IMR-90 (cell line): ENCODE results near the gene UBE3C. TPM values are rescaled to one million over a fixed set of nuclear protein-coding genes. Genes with fewer than 3 reads are reported as not detected.

Source experiments
- ATAC-seq: fragments of 200-7000 bp; cut with Tn5 transposase; 2 replicates; pipeline ENCODE4 v1.9.1; 2020; ENCODE audit warnings: low read depth, mild to moderate bottlenecking, moderate library complexity
- BruUV-seq: library from RNA; stranded (reverse); fragments of 400-500 nt; replicated peaks from 2 replicates; lab custom pipeline; 2021; lab: Mats Ljungman, UMichigan
- CTCF ChIA-PET: fragments of 300-600 bp; formaldehyde crosslinking; extraction: SDS; loops from one replicate; lab custom pipeline; 2021; ENCODE audit warnings: antibody characterized with exemption; lab: Yijun Ruan, JAX
- POLR2A ChIA-PET: fragments of 300-600 bp; sonication (Branson Sonifier 250); formaldehyde crosslinking; loops from one replicate; lab custom pipeline; 2022; ENCODE audit warnings: antibody characterized with exemption; ENCODE audit not compliant: unreplicated experiment; lab: Charles Lee
- DNase-seq: peaks from one replicate; pipeline ENCODE4 v3.0.0; 2013
- H2AFZ ChIP-seq: replicated peaks from 2 replicates; pipeline ENCODE3; 2013; ENCODE audit warnings: low read length, mild to moderate bottlenecking; ENCODE audit not compliant: poor library complexity
- H2AK5ac ChIP-seq: 2 replicates; pipeline ENCODE4 v1.6.1; 2013; ENCODE audit warnings: low read depth, low read length, inconsistent platforms
- H2AK9ac ChIP-seq: replicated peaks from 2 replicates; pipeline ENCODE3; 2013; ENCODE audit warnings: mild to moderate bottlenecking, low read depth, low read length, moderate library complexity; ENCODE audit not compliant: poor library complexity
- H2BK120ac ChIP-seq: 2 replicates; pipeline ENCODE4 v1.6.1; 2013; ENCODE audit warnings: low read depth, low read length, inconsistent platforms
- H2BK15ac ChIP-seq: 3 replicates; pipeline ENCODE4 v1.6.1; 2013; ENCODE audit warnings: low read depth, low read length, inconsistent platforms
- H2BK20ac ChIP-seq: 2 replicates; pipeline ENCODE4 v1.6.1; 2013; ENCODE audit warnings: low read depth, mild to moderate bottlenecking, inconsistent platforms, low read length, moderate library complexity
- H2BK5ac ChIP-seq: 2 replicates; pipeline ENCODE4 v1.6.1; 2013; ENCODE audit warnings: mild to moderate bottlenecking, low read depth, low read length, inconsistent platforms; ENCODE audit not compliant: poor library complexity, severe bottlenecking
- H3K14ac ChIP-seq: replicated peaks from 2 replicates; pipeline ENCODE4 v1.6.1; 2013; ENCODE audit warnings: low read depth, low read length, inconsistent platforms
- H3K18ac ChIP-seq: 2 replicates; pipeline ENCODE4 v1.6.1; 2013; ENCODE audit warnings: low read depth, low read length, control low read depth
- H3K23ac ChIP-seq: 2 replicates; pipeline ENCODE4 v1.6.1; 2013; ENCODE audit warnings: low read depth, low read length, inconsistent platforms
- H3K27ac ChIP-seq: 2 replicates; pipeline ENCODE4 v1.5.1; 2013; ENCODE audit warnings: mild to moderate bottlenecking, control low read depth, low read length; ENCODE audit not compliant: insufficient read depth
- H3K27me3 ChIP-seq: 2 replicates; pipeline ENCODE4 v1.6.1; 2013; ENCODE audit warnings: low read length; ENCODE audit not compliant: control insufficient read depth, insufficient read depth
- H3K36me3 ChIP-seq: 2 replicates; pipeline ENCODE4 v1.6.1; 2013; ENCODE audit warnings: low read length, mixed read lengths; ENCODE audit not compliant: control insufficient read depth, insufficient read depth
- H3K4ac ChIP-seq: 2 replicates; pipeline ENCODE4 v1.6.1; 2013; ENCODE audit warnings: low read depth, low read length, inconsistent platforms
- H3K4me1 ChIP-seq: 2 replicates; pipeline ENCODE4 v1.6.1; 2013; ENCODE audit warnings: low read length, mixed read lengths; ENCODE audit not compliant: control insufficient read depth, insufficient read depth
- H3K4me2 ChIP-seq: 2 replicates; pipeline ENCODE4 v1.6.1; 2013; ENCODE audit warnings: low read depth, mild to moderate bottlenecking, control low read depth, low read length, moderate library complexity
- H3K4me3 ChIP-seq: 2 replicates; pipeline ENCODE4 v1.5.1; 2013; ENCODE audit warnings: low read depth, mild to moderate bottlenecking, control low read depth, low read length, moderate library complexity; ENCODE audit not compliant: insufficient read depth
- H3K56ac ChIP-seq: 2 replicates; pipeline ENCODE4 v1.6.1; 2013; ENCODE audit warnings: low read length, inconsistent platforms; ENCODE audit not compliant: insufficient read depth; ENCODE audit errors: extremely low read depth
- H3K79me1 ChIP-seq, 2 experiments: 2 replicates each; pipeline ENCODE4 v1.6.1; 2013; ENCODE audit warnings: low read length in 2 of 2, inconsistent platforms in 1 of 2, low read depth in 1 of 2
- H3K9ac ChIP-seq: 2 replicates; pipeline ENCODE4 v1.6.1; 2013; ENCODE audit warnings: low read depth, low read length, control low read depth
- H3K9me1 ChIP-seq: 2 replicates; pipeline ENCODE4 v1.6.1; 2013; ENCODE audit warnings: low read length, inconsistent platforms; ENCODE audit not compliant: insufficient read depth
- H3K9me3 ChIP-seq: 2 replicates; pipeline ENCODE4 v1.6.1; 2013; ENCODE audit warnings: low read length; ENCODE audit not compliant: control insufficient read depth, insufficient read depth
- H4K20me1 ChIP-seq: 2 replicates; pipeline ENCODE4 v1.6.1; 2013; ENCODE audit warnings: low read length, inconsistent platforms; ENCODE audit not compliant: insufficient read depth
- H4K5ac ChIP-seq: 2 replicates; pipeline ENCODE4 v1.6.1; 2013; ENCODE audit warnings: mild to moderate bottlenecking, low read depth, low read length, control low read depth
- H4K8ac ChIP-seq, 2 experiments: 2 replicates each; pipeline ENCODE4 v1.6.1; 2013; ENCODE audit warnings: low read depth in 2 of 2, low read length in 2 of 2, control low read depth in 1 of 2, inconsistent platforms in 1 of 2
- H4K91ac ChIP-seq: 2 replicates; pipeline ENCODE4 v1.6.1; 2013; ENCODE audit warnings: low read depth, low read length, inconsistent platforms; ENCODE audit not compliant: insufficient read depth
- BHLHE40 ChIP-seq: fragments of 150-350 bp; IDR thresholded peaks from 2 replicates; pipeline ENCODE4 v1.6.1; 2016; ENCODE audit warnings: mild to moderate bottlenecking, low read depth, low read length
- CEBPB ChIP-seq: IDR thresholded peaks from 2 replicates; pipeline ENCODE4 v1.6.1; 2012; ENCODE audit warnings: low read depth, low read length, improper control_type of control experiment
- CHD1 ChIP-seq: IDR thresholded peaks from 2 replicates; pipeline ENCODE4 v1.6.1; 2012; ENCODE audit warnings: low read depth, low read length, improper control_type of control experiment
- FOS ChIP-seq: fragments of 150-350 bp; IDR thresholded peaks from 2 replicates; pipeline ENCODE4 v1.6.1; 2016; ENCODE audit warnings: low read depth, low read length
- MAFK ChIP-seq: IDR thresholded peaks from 2 replicates; pipeline ENCODE4 v1.6.1; 2012; ENCODE audit warnings: low read depth, low read length, improper control_type of control experiment
- MAZ ChIP-seq: IDR thresholded peaks from 2 replicates; pipeline ENCODE4 v1.6.1; 2012; ENCODE audit warnings: low read depth, mild to moderate bottlenecking, low read length, improper control_type of control experiment, moderate library complexity, borderline replicate concordance
- MXI1 ChIP-seq: IDR thresholded peaks from 2 replicates; pipeline ENCODE4 v1.6.1; 2012; ENCODE audit warnings: low read depth, mild to moderate bottlenecking, low read length, moderate library complexity, borderline replicate concordance
- NFE2L2 ChIP-seq: fragments of 150-350 bp; IDR thresholded peaks from 2 replicates; pipeline ENCODE4 v1.6.1; 2016; ENCODE audit warnings: low read depth, mild to moderate bottlenecking, low read length
- POLR2A ChIP-seq: IDR thresholded peaks from 2 replicates; pipeline ENCODE4 v1.6.1; 2012; ENCODE audit warnings: mild to moderate bottlenecking, low read depth, low read length
- RAD21 ChIP-seq: IDR thresholded peaks from 2 replicates; pipeline ENCODE4 v1.6.1; 2012; ENCODE audit warnings: low read length, improper control_type of control experiment
- RCOR1 ChIP-seq: IDR thresholded peaks from 2 replicates; pipeline ENCODE4 v1.6.1; 2012; ENCODE audit warnings: mild to moderate bottlenecking, low read length, improper control_type of control experiment; ENCODE audit not compliant: insufficient replicate concordance
- RFX5 ChIP-seq: IDR thresholded peaks from 2 replicates; pipeline ENCODE4 v1.8.0; 2012; ENCODE audit warnings: low read depth, mild to moderate bottlenecking, low read length, moderate library complexity
- SMC3 ChIP-seq: fragments of 150-350 bp; IDR thresholded peaks from 2 replicates; pipeline ENCODE4 v1.6.1; 2016; ENCODE audit warnings: low read depth, mild to moderate bottlenecking, antibody characterized with exemption, low read length, moderate library complexity
- dilution Hi-C: fragments of 300-500 bp; cut with HindIII; formaldehyde crosslinking; loops from one replicate; pipeline ENCODE4 v1.14.3; 2018; ENCODE audit warnings: low sequenced_read_pairs; ENCODE audit not compliant: unreplicated experiment
- in situ Hi-C: fragments of 300-500 bp; cut with MboI; formaldehyde crosslinking; loops from 3 replicates; pipeline ENCODE4 v1.14.3; 2019; ENCODE audit warnings: low sequenced_read_pairs, inconsistent platforms, mixed read lengths
- intact Hi-C: fragments of 100-400 bp; cut with micrococcal nuclease; formaldehyde crosslinking; loops from 2 replicates; pipeline ENCODE4 v1.10.0; 2022
- polyA plus RNA-seq, 3 experiments: library from polyadenylated mRNA; depleted of rRNA; stranded (reverse); fragments of >200 nt; gene quantifications; 2 replicates each; pipeline ENCODE4 v1.2.3, GENCODE V29; 2012; ENCODE audit warnings: low replicate concordance in 1 of 3
- total RNA-seq: library from RNA; depleted of rRNA; stranded (reverse); fragments of >200 nt; gene quantifications from 2 replicates; pipeline ENCODE4 v1.2.3, GENCODE V29; 2012
- TF ChIP-seq, protein P1 (sequence below): fragments of 150-350 bp; IDR thresholded peaks from 2 replicates; pipeline ENCODE4 v1.6.1; 2017; ENCODE audit warnings: mild to moderate bottlenecking, antibody characterized with exemption, low read length, low read depth
- TF ChIP-seq, protein P2 (sequence below): fragments of 150-350 bp; IDR thresholded peaks from 2 replicates; pipeline ENCODE4 v1.6.1; 2016; ENCODE audit warnings: low read depth, mild to moderate bottlenecking, low read length, moderate library complexity, borderline replicate concordance
- TF ChIP-seq, protein P3 (sequence below): conservative IDR thresholded peaks from 2 replicates; pipeline ENCODE4 v1.5.1; 2012; ENCODE audit warnings: mild to moderate bottlenecking, low read depth, low read length, improper control_type of control experiment

UBE3C gene
- total and polyA plus RNA-seq, 2 of the 4 experiments (the other 2 are of a cell fraction), result 43.0 to 60.6 TPM

DNA sequence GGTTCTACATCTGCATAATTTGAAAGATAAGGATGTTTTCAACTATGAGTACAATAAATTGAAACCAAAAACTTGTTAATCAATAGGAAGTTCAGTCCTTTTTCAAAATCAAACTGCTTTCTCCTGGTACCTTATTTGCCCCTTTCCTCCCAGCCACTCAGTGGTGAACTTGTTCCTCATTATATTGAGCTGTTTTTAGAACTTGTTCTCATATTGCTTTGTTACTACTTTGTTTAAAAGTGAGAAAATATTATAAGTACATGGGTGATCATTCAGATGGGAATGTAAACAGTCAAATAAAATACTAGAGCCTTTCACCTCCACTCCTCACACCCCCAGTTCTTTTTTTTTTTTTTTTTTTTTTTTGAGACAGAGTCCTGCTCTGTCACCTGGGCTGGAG is 17.2 kb downstream of the UBE3C start:
- in situ Hi-C loops, result no loop called here
- intact Hi-C loops, result loop anchor here (2.0 kb wide), 1 partner anchor 15 kb away; no protein-coding TSS in a partner anchor
- Histone ChIP-seq H4K20me1 (peaks cover 77% of the 10 kb centered on the region), H3K9ac (no peak overlapping the region), H3K4me3 (no peak overlapping the region), H2BK20ac (no peak overlapping the region), H3K79me1 (peaks cover 6 to 50% of the 10 kb centered on the region in 2 experiments; a peak in 2 of 4 replicates), H2AK9ac (no peak overlapping the region), H2AFZ (no peak overlapping the region), H3K14ac (no peak overlapping the region), H3K27ac (no peak overlapping the region), H2BK5ac (no peak overlapping the region), H4K8ac (no peak overlapping the region), H3K18ac (no peak overlapping the region), H3K9me1 (peaks cover 8% of the 10 kb centered on the region), H3K56ac (no peak overlapping the region), H2BK15ac (no peak overlapping the region), H2BK120ac (no peak overlapping the region), H3K4ac (no peak overlapping the region), H3K27me3 (no peaks in the 10 kb centered on the region), H3K23ac (no peak overlapping the region), H3K9me3 (no peaks in the 10 kb centered on the region), H2AK5ac (no peak overlapping the region), H4K91ac (no peak overlapping the region), H3K4me1 (peaks cover 3% of the 10 kb centered on the region), H3K4me2 (no peak overlapping the region), H3K36me3 (0 out of 2 replicates have a peak, but pooled peaks cover 1% of the 10 kb centered on the region), H4K5ac (no peak overlapping the region)
- TF ChIP-seq RAD21 (no peak), RFX5 (no peak), CEBPB (no peak), FOS (no peak), MXI1 (no peak), NFE2L2 (no peak), RCOR1 (no peak), MAFK (no peak), CHD1 (no peak), POLR2A (no peak), SMC3 (no peak), MAZ (no peak), BHLHE40 (no peak)
- TF ChIP-seq, protein P1, sequence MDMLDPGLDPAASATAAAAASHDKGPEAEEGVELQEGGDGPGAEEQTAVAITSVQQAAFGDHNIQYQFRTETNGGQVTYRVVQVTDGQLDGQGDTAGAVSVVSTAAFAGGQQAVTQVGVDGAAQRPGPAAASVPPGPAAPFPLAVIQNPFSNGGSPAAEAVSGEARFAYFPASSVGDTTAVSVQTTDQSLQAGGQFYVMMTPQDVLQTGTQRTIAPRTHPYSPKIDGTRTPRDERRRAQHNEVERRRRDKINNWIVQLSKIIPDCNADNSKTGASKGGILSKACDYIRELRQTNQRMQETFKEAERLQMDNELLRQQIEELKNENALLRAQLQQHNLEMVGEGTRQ, result no peak
- TF ChIP-seq, protein P2, sequence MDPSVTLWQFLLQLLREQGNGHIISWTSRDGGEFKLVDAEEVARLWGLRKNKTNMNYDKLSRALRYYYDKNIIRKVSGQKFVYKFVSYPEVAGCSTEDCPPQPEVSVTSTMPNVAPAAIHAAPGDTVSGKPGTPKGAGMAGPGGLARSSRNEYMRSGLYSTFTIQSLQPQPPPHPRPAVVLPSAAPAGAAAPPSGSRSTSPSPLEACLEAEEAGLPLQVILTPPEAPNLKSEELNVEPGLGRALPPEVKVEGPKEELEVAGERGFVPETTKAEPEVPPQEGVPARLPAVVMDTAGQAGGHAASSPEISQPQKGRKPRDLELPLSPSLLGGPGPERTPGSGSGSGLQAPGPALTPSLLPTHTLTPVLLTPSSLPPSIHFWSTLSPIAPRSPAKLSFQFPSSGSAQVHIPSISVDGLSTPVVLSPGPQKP, result no peak
- TF ChIP-seq, protein P3, sequence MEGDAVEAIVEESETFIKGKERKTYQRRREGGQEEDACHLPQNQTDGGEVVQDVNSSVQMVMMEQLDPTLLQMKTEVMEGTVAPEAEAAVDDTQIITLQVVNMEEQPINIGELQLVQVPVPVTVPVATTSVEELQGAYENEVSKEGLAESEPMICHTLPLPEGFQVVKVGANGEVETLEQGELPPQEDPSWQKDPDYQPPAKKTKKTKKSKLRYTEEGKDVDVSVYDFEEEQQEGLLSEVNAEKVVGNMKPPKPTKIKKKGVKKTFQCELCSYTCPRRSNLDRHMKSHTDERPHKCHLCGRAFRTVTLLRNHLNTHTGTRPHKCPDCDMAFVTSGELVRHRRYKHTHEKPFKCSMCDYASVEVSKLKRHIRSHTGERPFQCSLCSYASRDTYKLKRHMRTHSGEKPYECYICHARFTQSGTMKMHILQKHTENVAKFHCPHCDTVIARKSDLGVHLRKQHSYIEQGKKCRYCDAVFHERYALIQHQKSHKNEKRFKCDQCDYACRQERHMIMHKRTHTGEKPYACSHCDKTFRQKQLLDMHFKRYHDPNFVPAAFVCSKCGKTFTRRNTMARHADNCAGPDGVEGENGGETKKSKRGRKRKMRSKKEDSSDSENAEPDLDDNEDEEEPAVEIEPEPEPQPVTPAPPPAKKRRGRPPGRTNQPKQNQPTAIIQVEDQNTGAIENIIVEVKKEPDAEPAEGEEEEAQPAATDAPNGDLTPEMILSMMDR, result no peak
- ATAC-seq (peak; percentile 53; the same call in 1 of the 2 replicates), DNase-seq (no peak)
- BruUV-seq, result no TSS peak
- CTCF ChIA-PET, result no interaction called here
- POLR2A ChIA-PET, result no interaction called here
- dilution Hi-C loops, result no loop called here
